WTC11 (cell line): ENCODE measurements around the gene BTK. TPM values are rescaled to one million over a fixed set of nuclear protein-coding genes. Genes with fewer than 3 reads are reported as not detected.

Experiments
- ATAC-seq: fragments of 200-7000 bp; cut with Tn5 transposase; 2 replicates; pipeline ENCODE4 v1.10.0; 2021; ENCODE audit warnings: mild to moderate bottlenecking, moderate library complexity
- CTCF ChIA-PET: fragments of 300-600 bp; sonication (Branson Sonifier 250); formaldehyde crosslinking; loops from one replicate; lab custom pipeline; 2021; ENCODE audit warnings: antibody characterized with exemption; lab: Charles Lee
- POLR2A ChIA-PET: fragments of 350-600 bp; sonication (Branson Sonifier 250); formaldehyde crosslinking; loops from one replicate; lab custom pipeline; 2021; ENCODE audit warnings: antibody characterized with exemption; lab: Charles Lee
- DNase-seq: peaks from one replicate; pipeline ENCODE4 v3.0.0; 2021; ENCODE audit warnings: low spot score
- H3K27ac Mint-ChIP-seq: 2 replicates; pipeline ENCODE4 v1.8.0; 2021; ENCODE audit warnings: mixed read lengths
- H3K27me3 Mint-ChIP-seq: 2 replicates; pipeline ENCODE4 v1.8.0; 2021; ENCODE audit warnings: low read depth, mild to moderate bottlenecking, moderate library complexity, mixed read lengths
- H3K36me3 Mint-ChIP-seq: 2 replicates; pipeline ENCODE4 v1.8.0; 2021; ENCODE audit warnings: mixed read lengths
- H3K4me1 Mint-ChIP-seq: 2 replicates; pipeline ENCODE4 v1.8.0; 2022; ENCODE audit warnings: mixed read lengths
- H3K4me3 Mint-ChIP-seq: 2 replicates; pipeline ENCODE4 v1.8.0; 2021; ENCODE audit warnings: mild to moderate bottlenecking, moderate library complexity, mixed read lengths
- H3K9me3 Mint-ChIP-seq: 2 replicates; pipeline ENCODE4 v1.8.0; 2021; ENCODE audit warnings: mixed read lengths
- CDX4 ChIP-seq: fragments of 250-450 bp; sonication (Bioruptor Pico); IDR thresholded peaks from 2 replicates; pipeline ENCODE4 v1.9.0; 2021; ENCODE audit warnings: moderate library complexity, mild to moderate bottlenecking, inconsistent platforms, borderline replicate concordance
- EMX1 ChIP-seq: fragments of 250-450 bp; sonication (Bioruptor Pico); IDR thresholded peaks from 2 replicates; pipeline ENCODE4 v1.8.0; 2021; ENCODE audit warnings: mild to moderate bottlenecking
- ETV6 ChIP-seq: sonication (generic); formaldehyde crosslinking; IDR thresholded peaks from 2 replicates; pipeline ENCODE4 v1.8.1; 2022; ENCODE audit warnings: mild to moderate bottlenecking, missing genetic modification reagents
- JUN ChIP-seq: sonication (generic); formaldehyde crosslinking; IDR thresholded peaks from 2 replicates; pipeline ENCODE4 v1.8.0; 2023; ENCODE audit warnings: mild to moderate bottlenecking, missing genetic modification reagents
- NR2C2 ChIP-seq: sonication (generic); formaldehyde crosslinking; IDR thresholded peaks from 2 replicates; pipeline ENCODE4 v1.8.0; 2022; ENCODE audit warnings: mild to moderate bottlenecking, missing genetic modification reagents
- OVOL2 ChIP-seq: fragments of 250-450 bp; sonication (Bioruptor Pico); IDR thresholded peaks from 2 replicates; pipeline ENCODE4 v1.9.0; 2021; ENCODE audit warnings: mild to moderate bottlenecking, borderline replicate concordance
- PREB ChIP-seq: sonication (generic); formaldehyde crosslinking; IDR thresholded peaks from 2 replicates; pipeline ENCODE4 v1.8.1; 2022; ENCODE audit warnings: mild to moderate bottlenecking, missing genetic modification reagents, moderate library complexity, borderline replicate concordance
- TP53 ChIP-seq: sonication (generic); formaldehyde crosslinking; IDR thresholded peaks from 2 replicates; pipeline ENCODE4 v1.8.1; 2023; ENCODE audit warnings: mild to moderate bottlenecking, missing genetic modification reagents
- ZNF121 ChIP-seq: sonication (generic); formaldehyde crosslinking; IDR thresholded peaks from 2 replicates; pipeline ENCODE4 v1.8.0; 2023; ENCODE audit warnings: missing genetic modification reagents
- ZNF219 ChIP-seq: sonication (generic); formaldehyde crosslinking; IDR thresholded peaks from 2 replicates; pipeline ENCODE4 v1.8.0; 2023; ENCODE audit warnings: missing genetic modification reagents, mild to moderate bottlenecking, borderline replicate concordance
- ZNF416 ChIP-seq: fragments of 250-450 bp; sonication (Bioruptor Pico); IDR thresholded peaks from 2 replicates; pipeline ENCODE4 v1.9.0; 2021; ENCODE audit warnings: mild to moderate bottlenecking, inconsistent platforms
- total RNA-seq: library from RNA; stranded (reverse); gene quantifications from 3 replicates; pipeline ENCODE4 v1.2.3, GENCODE V29; 2021
- TF ChIP-seq, protein P1 (sequence below): sonication (generic); formaldehyde crosslinking; IDR thresholded peaks from 2 replicates; pipeline ENCODE4 v1.8.0; 2023; ENCODE audit warnings: missing genetic modification reagents
- TF ChIP-seq, protein P2 (sequence below): sonication (generic); formaldehyde crosslinking; IDR thresholded peaks from 2 replicates; pipeline ENCODE4 v1.8.1; 2022; ENCODE audit warnings: missing genetic modification reagents, borderline replicate concordance
- TF ChIP-seq, protein P3 (sequence below): sonication (generic); formaldehyde crosslinking; IDR thresholded peaks from 2 replicates; pipeline ENCODE4 v1.8.1; 2023; ENCODE audit warnings: mild to moderate bottlenecking, missing genetic modification reagents, borderline replicate concordance
- TF ChIP-seq, protein P4 (sequence below): sonication (generic); formaldehyde crosslinking; IDR thresholded peaks from 2 replicates; pipeline ENCODE4 v1.8.0; 2023; ENCODE audit warnings: mild to moderate bottlenecking, missing genetic modification reagents
- TF ChIP-seq, protein P5 (sequence below): fragments of 250-450 bp; sonication (Bioruptor Pico); conservative IDR thresholded peaks from 2 replicates; pipeline ENCODE4 v1.9.0; 2021; ENCODE audit warnings: mild to moderate bottlenecking

Gene BTK
- total RNA-seq, 1 experiment from 2014 or later: 0.74 TPM

DNA sequence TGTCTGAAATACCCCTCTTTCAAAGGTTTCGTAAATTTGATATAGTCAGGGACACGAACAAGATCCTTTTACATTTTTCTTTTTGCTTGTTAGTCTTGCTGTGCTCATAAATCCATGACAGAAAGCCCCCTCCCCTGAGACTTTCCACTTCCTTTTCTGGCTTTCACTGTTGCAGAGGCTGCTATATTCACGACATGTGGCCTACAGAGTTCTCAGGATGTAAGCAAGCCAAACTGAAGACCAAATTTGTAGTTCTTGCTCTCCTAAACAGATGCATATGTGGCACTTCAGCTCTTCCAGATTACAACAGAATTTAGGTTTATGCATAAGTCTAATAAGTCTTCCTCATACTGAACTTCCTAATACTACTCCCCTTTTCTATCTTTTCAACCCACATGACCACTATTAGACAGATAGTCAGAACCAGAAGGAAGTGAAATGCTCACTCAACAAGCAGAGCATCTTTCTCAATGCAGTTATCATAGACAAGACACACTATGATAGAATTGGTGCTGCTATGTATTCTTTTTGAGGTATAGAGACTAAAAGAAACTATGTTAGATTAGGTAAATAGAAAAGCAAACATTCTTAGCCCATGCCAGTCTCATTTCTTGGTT, 15.0 kb downstream of the BTK start (continued):
- no peak for TF ChIP-seq OVOL2 (CRISPR knock-in tag)
- TF ChIP-seq, all 79 proteins: peak for 0

DNA sequence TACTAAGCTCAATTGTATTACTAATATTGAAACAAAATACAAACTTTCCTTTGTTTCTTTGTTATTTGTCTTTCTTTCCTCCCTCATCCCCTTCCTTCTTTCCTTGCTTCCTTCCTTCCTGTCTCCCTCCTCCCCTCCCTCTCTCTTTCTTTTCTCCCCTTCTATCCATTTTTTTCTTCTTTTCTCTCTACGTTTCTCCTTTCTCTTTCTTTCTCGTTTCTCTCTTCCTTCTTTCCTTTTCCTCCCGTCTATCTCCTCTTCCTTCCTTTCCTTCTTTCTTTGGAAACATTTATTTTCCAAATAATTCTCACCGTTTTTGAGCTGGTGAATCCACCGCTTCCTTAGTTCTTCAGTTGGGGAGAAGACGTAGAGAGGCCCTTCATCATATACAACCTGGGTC, 16.3 kb downstream of the BTK start:
- Mint-ChIP-seq H3K36me3 (no peaks in the 10 kb centered on the region), H3K4me1 (no peaks in the 10 kb centered on the region), H3K27me3 (no peaks in the 10 kb centered on the region), H3K4me3 (no peak overlapping the region), H3K9me3 (no peaks in the 10 kb centered on the region), H3K27ac (no peak overlapping the region)
- no peak for TF ChIP-seq EMX1 (CRISPR knock-in tag)
- no peak for TF ChIP-seq PREB (CRISPR knock-in tag)
- no peak for TF ChIP-seq ETV6 (CRISPR knock-in tag)
- no peak for TF ChIP-seq TP53
- TF ChIP-seq ZNF219 (CRISPR knock-in tag): no peak
- no peak for ATAC-seq
- ChIA-PET CTCF (no interaction called here), POLR2A (no interaction called here)
- DNase-seq: no peak

- ATAC-seq: no peak
- Mint-ChIP-seq H3K27ac (no peak overlapping the region), H3K27me3 (no peaks in the 10 kb centered on the region), H3K36me3 (no peaks in the 10 kb centered on the region), H3K4me3 (no peak overlapping the region), H3K9me3 (no peaks in the 10 kb centered on the region), H3K4me1 (no peaks in the 10 kb centered on the region)
- ChIA-PET POLR2A (interaction anchor here (0.7 kb wide), 1 partner anchor 9 kb away, joined by 3 read pairs; no protein-coding TSS in a partner anchor), CTCF (interaction anchor here (1.4 kb wide), 1 partner anchor 22 kb away, joined by 3 read pairs; the partner anchor contains the start of gene RPL36A)
- no peak for DNase-seq
- no peak for TF ChIP-seq NR2C2 (CRISPR knock-in tag)
- TF ChIP-seq ZNF416 (CRISPR knock-in tag): no peak
- TF ChIP-seq PREB (CRISPR knock-in tag): no peak
- TF ChIP-seq, protein P1, sequence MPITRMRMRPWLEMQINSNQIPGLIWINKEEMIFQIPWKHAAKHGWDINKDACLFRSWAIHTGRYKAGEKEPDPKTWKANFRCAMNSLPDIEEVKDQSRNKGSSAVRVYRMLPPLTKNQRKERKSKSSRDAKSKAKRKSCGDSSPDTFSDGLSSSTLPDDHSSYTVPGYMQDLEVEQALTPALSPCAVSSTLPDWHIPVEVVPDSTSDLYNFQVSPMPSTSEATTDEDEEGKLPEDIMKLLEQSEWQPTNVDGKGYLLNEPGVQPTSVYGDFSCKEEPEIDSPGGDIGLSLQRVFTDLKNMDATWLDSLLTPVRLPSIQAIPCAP: no peak
- no peak for TF ChIP-seq JUN (CRISPR knock-in tag)
- TF ChIP-seq, protein P2, sequence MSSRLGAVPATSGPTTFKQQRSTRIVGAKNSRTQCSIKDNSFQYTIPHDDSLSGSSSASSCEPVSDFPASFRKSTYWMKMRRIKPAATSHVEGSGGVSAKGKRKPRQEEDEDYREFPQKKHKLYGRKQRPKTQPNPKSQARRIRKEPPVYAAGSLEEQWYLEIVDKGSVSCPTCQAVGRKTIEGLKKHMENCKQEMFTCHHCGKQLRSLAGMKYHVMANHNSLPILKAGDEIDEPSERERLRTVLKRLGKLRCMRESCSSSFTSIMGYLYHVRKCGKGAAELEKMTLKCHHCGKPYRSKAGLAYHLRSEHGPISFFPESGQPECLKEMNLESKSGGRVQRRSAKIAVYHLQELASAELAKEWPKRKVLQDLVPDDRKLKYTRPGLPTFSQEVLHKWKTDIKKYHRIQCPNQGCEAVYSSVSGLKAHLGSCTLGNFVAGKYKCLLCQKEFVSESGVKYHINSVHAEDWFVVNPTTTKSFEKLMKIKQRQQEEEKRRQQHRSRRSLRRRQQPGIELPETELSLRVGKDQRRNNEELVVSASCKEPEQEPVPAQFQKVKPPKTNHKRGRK: no peak
- TF ChIP-seq, protein P3, sequence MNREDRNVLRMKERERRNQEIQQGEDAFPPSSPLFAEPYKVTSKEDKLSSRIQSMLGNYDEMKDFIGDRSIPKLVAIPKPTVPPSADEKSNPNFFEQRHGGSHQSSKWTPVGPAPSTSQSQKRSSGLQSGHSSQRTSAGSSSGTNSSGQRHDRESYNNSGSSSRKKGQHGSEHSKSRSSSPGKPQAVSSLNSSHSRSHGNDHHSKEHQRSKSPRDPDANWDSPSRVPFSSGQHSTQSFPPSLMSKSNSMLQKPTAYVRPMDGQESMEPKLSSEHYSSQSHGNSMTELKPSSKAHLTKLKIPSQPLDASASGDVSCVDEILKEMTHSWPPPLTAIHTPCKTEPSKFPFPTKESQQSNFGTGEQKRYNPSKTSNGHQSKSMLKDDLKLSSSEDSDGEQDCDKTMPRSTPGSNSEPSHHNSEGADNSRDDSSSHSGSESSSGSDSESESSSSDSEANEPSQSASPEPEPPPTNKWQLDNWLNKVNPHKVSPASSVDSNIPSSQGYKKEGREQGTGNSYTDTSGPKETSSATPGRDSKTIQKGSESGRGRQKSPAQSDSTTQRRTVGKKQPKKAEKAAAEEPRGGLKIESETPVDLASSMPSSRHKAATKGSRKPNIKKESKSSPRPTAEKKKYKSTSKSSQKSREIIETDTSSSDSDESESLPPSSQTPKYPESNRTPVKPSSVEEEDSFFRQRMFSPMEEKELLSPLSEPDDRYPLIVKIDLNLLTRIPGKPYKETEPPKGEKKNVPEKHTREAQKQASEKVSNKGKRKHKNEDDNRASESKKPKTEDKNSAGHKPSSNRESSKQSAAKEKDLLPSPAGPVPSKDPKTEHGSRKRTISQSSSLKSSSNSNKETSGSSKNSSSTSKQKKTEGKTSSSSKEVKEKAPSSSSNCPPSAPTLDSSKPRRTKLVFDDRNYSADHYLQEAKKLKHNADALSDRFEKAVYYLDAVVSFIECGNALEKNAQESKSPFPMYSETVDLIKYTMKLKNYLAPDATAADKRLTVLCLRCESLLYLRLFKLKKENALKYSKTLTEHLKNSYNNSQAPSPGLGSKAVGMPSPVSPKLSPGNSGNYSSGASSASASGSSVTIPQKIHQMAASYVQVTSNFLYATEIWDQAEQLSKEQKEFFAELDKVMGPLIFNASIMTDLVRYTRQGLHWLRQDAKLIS: no peak
- TF ChIP-seq, protein P4, sequence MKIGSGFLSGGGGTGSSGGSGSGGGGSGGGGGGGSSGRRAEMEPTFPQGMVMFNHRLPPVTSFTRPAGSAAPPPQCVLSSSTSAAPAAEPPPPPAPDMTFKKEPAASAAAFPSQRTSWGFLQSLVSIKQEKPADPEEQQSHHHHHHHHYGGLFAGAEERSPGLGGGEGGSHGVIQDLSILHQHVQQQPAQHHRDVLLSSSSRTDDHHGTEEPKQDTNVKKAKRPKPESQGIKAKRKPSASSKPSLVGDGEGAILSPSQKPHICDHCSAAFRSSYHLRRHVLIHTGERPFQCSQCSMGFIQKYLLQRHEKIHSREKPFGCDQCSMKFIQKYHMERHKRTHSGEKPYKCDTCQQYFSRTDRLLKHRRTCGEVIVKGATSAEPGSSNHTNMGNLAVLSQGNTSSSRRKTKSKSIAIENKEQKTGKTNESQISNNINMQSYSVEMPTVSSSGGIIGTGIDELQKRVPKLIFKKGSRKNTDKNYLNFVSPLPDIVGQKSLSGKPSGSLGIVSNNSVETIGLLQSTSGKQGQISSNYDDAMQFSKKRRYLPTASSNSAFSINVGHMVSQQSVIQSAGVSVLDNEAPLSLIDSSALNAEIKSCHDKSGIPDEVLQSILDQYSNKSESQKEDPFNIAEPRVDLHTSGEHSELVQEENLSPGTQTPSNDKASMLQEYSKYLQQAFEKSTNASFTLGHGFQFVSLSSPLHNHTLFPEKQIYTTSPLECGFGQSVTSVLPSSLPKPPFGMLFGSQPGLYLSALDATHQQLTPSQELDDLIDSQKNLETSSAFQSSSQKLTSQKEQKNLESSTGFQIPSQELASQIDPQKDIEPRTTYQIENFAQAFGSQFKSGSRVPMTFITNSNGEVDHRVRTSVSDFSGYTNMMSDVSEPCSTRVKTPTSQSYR (CRISPR knock-in tag): no peak
- TF ChIP-seq CDX4 (CRISPR knock-in tag): no peak
- TF ChIP-seq, protein P5, sequence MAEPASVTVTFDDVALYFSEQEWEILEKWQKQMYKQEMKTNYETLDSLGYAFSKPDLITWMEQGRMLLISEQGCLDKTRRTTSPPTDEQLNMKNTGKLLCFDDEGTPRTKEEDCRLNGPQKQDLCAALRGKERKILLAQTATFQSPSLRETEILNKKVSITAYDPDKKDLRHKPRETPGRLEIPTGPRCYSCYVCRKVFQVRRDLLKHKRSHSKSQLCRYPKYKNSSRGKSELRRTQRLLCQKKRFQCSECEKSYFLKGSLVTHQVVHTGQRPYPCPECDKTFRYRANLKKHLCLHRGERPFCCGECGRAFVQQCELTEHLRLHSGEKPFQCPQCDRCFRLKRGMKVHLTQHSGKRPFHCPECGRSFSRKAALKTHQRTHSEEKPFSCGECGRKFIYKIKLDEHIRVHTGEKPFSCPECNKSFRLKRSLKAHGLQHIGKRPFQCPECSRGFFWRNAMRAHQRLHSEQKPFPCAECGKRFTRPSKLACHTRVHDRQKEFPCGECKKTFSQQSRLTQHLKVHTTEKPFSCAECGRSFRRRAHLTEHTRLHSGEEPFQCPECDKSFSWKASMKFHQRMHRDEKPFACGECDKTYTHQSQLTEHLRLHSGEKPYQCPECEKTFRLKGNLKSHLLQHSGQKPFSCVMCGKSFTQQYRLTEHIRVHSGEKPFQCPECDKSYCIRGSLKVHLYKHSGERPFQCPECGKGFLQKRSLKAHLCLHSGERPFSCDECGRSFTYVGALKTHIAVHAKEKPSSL (CRISPR knock-in tag): no peak
- no peak for TF ChIP-seq ZNF121
Observed at GRCh38 chrX:101368800-101369199, 17.2 kb downstream of the BTK start.
